Karpas-422 (cell line): ENCODE data around the gene TRAPPC1. TPM values are rescaled to one million over a fixed set of nuclear protein-coding genes. Genes with fewer than 3 reads are reported as not detected.
A peak's percentile ranks its signal among the peaks of the same experiment; 100 is the strongest.

Experiments used
- DNase-seq: peaks from one replicate; pipeline ENCODE4 v3.0.0-alpha.2; 2015
- H2AFZ ChIP-seq: fragments of 200-600 bp; sonication (generic); 2 replicates; pipeline ENCODE4 v1.6.1; 2014; ENCODE audit warnings: antibody characterized with exemption, low read length, mixed read lengths
- H3K27ac ChIP-seq: fragments of 200-600 bp; sonication (generic); 2 replicates; pipeline ENCODE4 v1.5.1; 2014; ENCODE audit warnings: mild to moderate bottlenecking, low read length, moderate library complexity
- H3K27me3 ChIP-seq: fragments of 200-600 bp; sonication (generic); 2 replicates; pipeline ENCODE4 v1.6.1; 2014; ENCODE audit warnings: low read length, mixed read lengths
- H3K36me3 ChIP-seq: fragments of 200-600 bp; sonication (generic); 2 replicates; pipeline ENCODE4 v1.6.1; 2014; ENCODE audit warnings: low read length, mixed read lengths; ENCODE audit not compliant: insufficient read depth
- H3K4me1 ChIP-seq: fragments of 200-600 bp; sonication (generic); 2 replicates; pipeline ENCODE4 v1.6.1; 2014; ENCODE audit warnings: mild to moderate bottlenecking, low read length, mixed read lengths
- H3K4me2 ChIP-seq: fragments of 200-600 bp; sonication (generic); 2 replicates; pipeline ENCODE4 v1.6.1; 2014; ENCODE audit warnings: low read length, low read depth, mild to moderate bottlenecking; ENCODE audit not compliant: poor library complexity, severe bottlenecking
- H3K4me3 ChIP-seq: fragments of 200-600 bp; sonication (generic); 2 replicates; pipeline ENCODE4 v1.5.1; 2014; ENCODE audit warnings: mild to moderate bottlenecking, antibody characterized with exemption, low read length, mixed read lengths
- H3K79me2 ChIP-seq: fragments of 200-600 bp; sonication (generic); 2 replicates; pipeline ENCODE4 v1.6.1; 2014; ENCODE audit warnings: mild to moderate bottlenecking, low read length, mixed read lengths
- H3K9ac ChIP-seq: fragments of 200-600 bp; sonication (generic); 2 replicates; pipeline ENCODE4 v1.6.0; 2014; ENCODE audit warnings: low read length
- H3K9me2 ChIP-seq: fragments of 200-600 bp; sonication (generic), shearing (Covaris generic); replicated peaks from 2 replicates; pipeline ENCODE4 v1.6.0; 2014; ENCODE audit warnings: mild to moderate bottlenecking, low read length, moderate library complexity; ENCODE audit not compliant: insufficient read depth
- H3K9me3 ChIP-seq: fragments of 300-700, 200-600 bp; sonication (generic); 2 replicates; pipeline ENCODE4 v1.6.1; 2014; ENCODE audit warnings: low read length, mixed read lengths
- H4K20me1 ChIP-seq: fragments of 200-600 bp; sonication (generic); 2 replicates; pipeline ENCODE4 v1.6.1; 2014; ENCODE audit warnings: mild to moderate bottlenecking, antibody characterized with exemption, low read length, low read depth; ENCODE audit not compliant: insufficient read depth
- total RNA-seq: library from RNA; depleted of rRNA; stranded (reverse); fragments of >200 nt; shearing (Covaris generic); gene quantifications from 2 replicates; pipeline ENCODE4 v1.2.3, GENCODE V29; 2014; ENCODE audit warnings: low replicate concordance

Gene TRAPPC1
- total RNA-seq, 1 experiment from 2014 or later = 54.4 TPM

DNA sequence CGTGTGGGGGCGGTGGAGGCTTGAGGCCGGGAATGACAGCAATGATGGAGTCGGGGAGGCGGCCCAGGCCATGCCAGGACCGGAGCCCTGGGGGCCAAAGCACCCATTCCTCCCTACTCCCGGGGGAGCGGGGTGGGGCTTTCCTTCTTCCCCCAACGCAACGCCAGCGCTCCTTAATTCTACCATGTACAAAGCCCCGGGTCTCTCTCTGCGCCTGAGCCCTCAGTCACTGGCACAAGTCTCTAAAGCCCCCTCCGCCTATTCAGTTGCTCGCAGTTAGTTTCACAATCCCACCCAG is 15.4 kb downstream of the TRAPPC1 start:
- no peaks in the 10 kb centered on the region for H3K27me3 ChIP-seq
- H3K79me2 ChIP-seq = no peaks in the 10 kb centered on the region
- H3K4me1 ChIP-seq = peaks cover 47% of the 10 kb centered on the region
- H3K36me3 ChIP-seq = peaks cover 11% of the 10 kb centered on the region; the same call in 1 of the 2 replicates
- H3K4me3 ChIP-seq = no peak overlapping the region; the same call in 1 of the 2 replicates
- no peak for DNase-seq
- peak overlapping the region; percentile 50; the same call in 1 of the 2 replicates for H3K9ac ChIP-seq
- H3K27ac ChIP-seq = no peak overlapping the region
- 0 out of 2 replicates have a peak overlapping the region, but pooled peaks have one; percentile 38 for H2AFZ ChIP-seq
- no peaks in the 10 kb centered on the region for H3K9me2 ChIP-seq
- no peaks in the 10 kb centered on the region for H4K20me1 ChIP-seq
- H3K9me3 ChIP-seq = no peaks in the 10 kb centered on the region
- peak overlapping the region; percentile 39 for H3K4me2 ChIP-seq

DNA sequence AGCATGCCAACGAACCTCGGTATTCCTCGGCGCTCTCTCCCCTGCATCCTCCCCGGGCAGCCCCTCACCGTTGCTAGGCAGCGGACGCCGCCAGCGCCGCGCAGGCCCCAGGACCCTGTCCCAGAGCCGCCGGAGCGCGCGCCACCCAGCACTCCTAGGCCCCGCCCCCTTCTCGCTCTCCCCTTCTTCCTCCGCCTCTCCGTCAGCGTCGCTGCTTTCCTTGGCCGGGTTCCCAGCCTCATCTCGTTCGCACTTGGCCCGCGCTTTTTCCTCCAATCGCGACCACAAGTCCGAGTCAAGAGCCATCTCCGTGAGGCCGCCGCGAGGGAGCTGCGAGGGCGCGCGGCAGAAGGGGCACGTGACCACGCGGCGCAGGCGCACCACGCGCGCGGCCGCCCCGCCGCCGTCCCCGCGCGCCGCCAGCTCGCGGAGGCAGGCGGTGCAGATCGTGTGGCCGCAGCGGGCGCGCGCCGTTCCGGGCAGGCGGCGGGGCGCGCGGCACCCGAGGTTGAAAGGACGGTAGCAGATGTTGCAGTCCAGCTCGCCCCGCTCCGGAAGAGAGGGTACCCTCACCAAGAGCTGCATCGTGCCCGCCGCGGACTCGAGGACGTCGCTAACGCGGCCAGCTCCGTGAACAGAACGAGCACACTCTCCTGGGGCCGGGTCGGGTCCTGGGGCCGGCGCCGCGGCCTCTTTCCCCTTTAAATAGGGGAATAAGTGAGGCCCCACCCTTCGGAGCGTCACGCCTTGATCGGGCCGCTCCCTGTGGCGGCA is 15.9 kb downstream of the TRAPPC1 start, which contains the start of gene RNF227:
Gene RNF227 (minus strand): TSS at position 679 of the 774 bp plus-strand sequence. CDS start 94 bp downstream, at position 585.
- Histone ChIP-seq H3K9me3 (no peaks in the 10 kb centered on the region), H3K4me1 (peaks cover 52% of the 10 kb centered on the region), H3K27me3 (no peaks in the 10 kb centered on the region), H3K4me3 (peak within 1 kb of the TSS; percentile 68), H3K4me2 (peak within 1 kb of the TSS; percentile 71), H3K36me3 (peaks cover 13% of the 10 kb centered on the region; the same call in 1 of the 2 replicates), H3K27ac (peak within 1 kb of the TSS; percentile 13), H2AFZ (peak within 1 kb of the TSS; percentile 38; the same call in 1 of the 2 replicates), H4K20me1 (no peaks in the 10 kb centered on the region), H3K9me2 (no peaks in the 10 kb centered on the region), H3K9ac (peak within 1 kb of the TSS; percentile 63), H3K79me2 (no peaks in the 10 kb centered on the region)
- DNase-seq = peak; percentile 96

DNA sequence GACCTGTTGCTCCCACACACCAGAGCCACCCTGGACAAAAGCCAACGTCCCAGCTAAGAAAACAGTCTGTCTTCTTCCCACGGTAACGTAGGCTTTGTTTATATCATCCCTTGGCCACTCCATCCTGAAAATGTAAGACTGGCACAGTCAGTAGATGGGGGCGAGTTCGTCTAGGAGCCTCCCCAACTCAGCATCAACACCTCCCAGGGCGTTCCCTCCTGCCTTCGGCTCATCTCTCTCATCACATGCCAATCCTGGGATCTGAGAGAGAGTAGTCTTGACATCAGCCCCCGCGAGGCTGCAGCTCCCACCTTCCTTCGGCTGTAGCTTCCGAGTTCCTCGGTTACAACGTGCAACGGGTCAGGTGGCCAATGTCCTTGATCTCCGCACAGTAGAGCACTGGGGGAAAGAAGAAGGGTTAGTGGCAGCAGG is 16.6 kb downstream of the TRAPPC1 start:
- Histone ChIP-seq H3K79me2 (no peaks in the 10 kb centered on the region), H3K27ac (peak overlapping the region; percentile 13), H3K27me3 (no peaks in the 10 kb centered on the region), H3K4me1 (peaks cover 58% of the 10 kb centered on the region), H3K36me3 (peaks cover 14% of the 10 kb centered on the region; the same call in 1 of the 2 replicates), H3K9ac (peak overlapping the region; percentile 63), H4K20me1 (no peaks in the 10 kb centered on the region), H3K9me3 (no peaks in the 10 kb centered on the region), H3K4me2 (peak overlapping the region; percentile 71), H3K9me2 (no peaks in the 10 kb centered on the region), H2AFZ (peak overlapping the region; percentile 24; the same call in 1 of the 2 replicates), H3K4me3 (peak overlapping the region; percentile 68)
- DNase-seq = peak; percentile 58

DNA sequence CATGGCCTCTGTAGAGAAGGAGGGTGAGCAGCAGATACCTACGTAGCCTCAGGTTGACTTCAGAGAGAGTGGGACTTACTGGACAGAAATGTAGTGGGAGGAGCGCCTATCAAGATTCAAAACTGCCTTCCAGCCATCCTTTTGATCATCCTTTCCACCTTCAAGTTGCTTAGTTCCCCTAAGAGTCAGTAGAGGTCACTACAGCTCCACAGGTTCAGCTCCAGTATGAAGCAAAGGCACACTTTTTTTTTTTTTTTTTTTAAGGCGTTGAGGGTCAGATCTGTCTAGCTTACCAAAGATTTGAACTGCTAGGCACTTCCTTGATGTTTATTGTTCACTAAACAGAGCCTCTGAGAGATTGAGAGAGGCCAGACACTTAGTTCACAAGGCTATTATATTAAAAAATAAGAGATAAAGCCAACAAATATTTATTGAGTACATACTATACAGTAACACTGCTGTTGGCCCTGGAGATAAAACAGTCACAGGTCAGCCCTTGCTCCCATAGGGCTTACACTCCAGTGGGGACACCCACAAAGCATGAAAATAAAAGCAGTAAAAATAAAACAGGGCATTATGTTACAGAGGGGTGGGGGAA is 18.7 kb downstream of the TRAPPC1 start:
- no peak overlapping the region for H2AFZ ChIP-seq
- peak; percentile 94 for DNase-seq
- H3K79me2 ChIP-seq = no peaks in the 10 kb centered on the region
- peaks cover 67% of the 10 kb centered on the region for H3K4me1 ChIP-seq
- no peak overlapping the region for H3K4me3 ChIP-seq
- H3K36me3 ChIP-seq = peaks cover 27% of the 10 kb centered on the region; the same call in 1 of the 2 replicates
- peak overlapping the region; percentile 38 for H3K9ac ChIP-seq
- no peaks in the 10 kb centered on the region for H3K9me3 ChIP-seq
- H3K27ac ChIP-seq = peak overlapping the region; percentile 76
- no peaks in the 10 kb centered on the region; the same call in 1 of the 2 replicates for H4K20me1 ChIP-seq
- H3K27me3 ChIP-seq = no peaks in the 10 kb centered on the region
- H3K9me2 ChIP-seq = no peaks in the 10 kb centered on the region
- H3K4me2 ChIP-seq = peak overlapping the region; percentile 39

DNA sequence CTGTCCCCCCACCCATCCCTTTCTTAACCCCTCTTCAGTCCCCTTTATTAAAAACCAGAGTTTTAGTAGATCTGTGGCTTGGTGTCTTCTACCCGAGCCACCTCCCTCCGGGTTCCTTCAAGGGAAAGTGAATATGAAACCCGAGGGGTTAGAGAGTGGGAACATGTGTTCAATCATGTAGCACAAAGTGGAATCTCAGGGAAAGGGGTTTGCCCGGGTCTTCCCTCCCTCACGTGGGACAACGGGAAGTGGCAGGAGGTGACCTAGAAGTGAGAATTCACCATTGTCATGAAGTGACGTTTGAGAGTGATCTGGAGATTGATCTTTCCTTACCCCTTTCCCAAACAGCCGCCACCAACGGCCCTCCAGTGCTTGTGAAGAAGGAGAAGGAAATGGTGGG is 20.6 kb downstream of the TRAPPC1 start:
- Histone ChIP-seq H3K9me2 (no peaks in the 10 kb centered on the region), H3K27me3 (no peaks in the 10 kb centered on the region), H2AFZ (no peak overlapping the region), H4K20me1 (no peaks in the 10 kb centered on the region; the same call in 1 of the 2 replicates), H3K4me1 (peaks cover 62% of the 10 kb centered on the region), H3K4me2 (no peak overlapping the region), H3K9ac (0 out of 2 replicates have a peak overlapping the region, but pooled peaks have one; percentile 8), H3K4me3 (no peak overlapping the region), H3K79me2 (no peaks in the 10 kb centered on the region), H3K9me3 (no peaks in the 10 kb centered on the region), H3K27ac (no peak overlapping the region), H3K36me3 (peaks cover 27% of the 10 kb centered on the region; the same call in 1 of the 2 replicates)
- no peak for DNase-seq

DNA sequence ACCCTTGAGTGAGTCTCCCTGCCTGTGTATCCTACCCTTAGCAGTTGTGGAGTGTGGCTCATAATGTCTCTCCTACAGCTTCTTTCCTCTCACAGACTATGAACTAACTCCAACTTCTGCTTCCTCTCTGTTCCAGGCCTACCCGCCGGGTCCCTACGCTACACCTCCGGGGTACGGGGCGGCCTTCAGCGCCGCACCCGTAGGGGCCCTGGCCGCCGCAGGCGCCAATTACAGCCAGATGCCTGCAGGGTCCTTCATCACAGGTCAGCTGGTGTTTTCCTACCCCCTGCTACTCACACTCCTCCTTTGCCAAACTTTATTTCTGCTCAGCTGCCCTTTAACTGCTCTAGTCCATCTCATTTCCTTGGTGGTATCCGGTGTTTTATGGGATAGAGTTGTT is 21.0 kb downstream of the TRAPPC1 start:
- Histone ChIP-seq H3K36me3 (peaks cover 31% of the 10 kb centered on the region; the same call in 1 of the 2 replicates), H3K4me1 (peaks cover 60% of the 10 kb centered on the region), H3K27me3 (no peaks in the 10 kb centered on the region), H3K79me2 (no peaks in the 10 kb centered on the region), H4K20me1 (peaks cover under 1% of the 10 kb centered on the region), H3K9ac (0 out of 2 replicates have a peak overlapping the region, but pooled peaks have one; percentile 8), H2AFZ (no peak overlapping the region), H3K9me2 (no peaks in the 10 kb centered on the region), H3K9me3 (no peaks in the 10 kb centered on the region), H3K27ac (no peak overlapping the region), H3K4me2 (no peak overlapping the region), H3K4me3 (no peak overlapping the region)
- DNase-seq = no peak

- Histone ChIP-seq H3K79me2 (no peaks in the 10 kb centered on the region), H3K36me3 (peaks cover 36% of the 10 kb centered on the region), H3K27ac (no peak overlapping the region), H3K4me2 (no peak overlapping the region), H4K20me1 (peaks cover 3% of the 10 kb centered on the region), H3K9me2 (no peaks in the 10 kb centered on the region), H3K9me3 (no peaks in the 10 kb centered on the region), H3K27me3 (no peaks in the 10 kb centered on the region), H2AFZ (no peak overlapping the region), H3K4me1 (peaks cover 56% of the 10 kb centered on the region), H3K9ac (no peak overlapping the region), H3K4me3 (no peak overlapping the region)
- DNase-seq = no peak
Observed at GRCh38 chr17:7910281-7910680, 21.5 kb downstream of the TRAPPC1 start.

- Histone ChIP-seq H4K20me1 (peaks cover 3% of the 10 kb centered on the region), H3K4me1 (peaks cover 44% of the 10 kb centered on the region), H3K27ac (no peak overlapping the region), H3K79me2 (no peaks in the 10 kb centered on the region), H3K9ac (no peak overlapping the region), H3K9me2 (no peaks in the 10 kb centered on the region), H3K27me3 (no peaks in the 10 kb centered on the region), H3K9me3 (no peaks in the 10 kb centered on the region), H3K36me3 (peaks cover 40% of the 10 kb centered on the region), H3K4me3 (no peak overlapping the region), H3K4me2 (no peak overlapping the region), H2AFZ (no peak overlapping the region)
- no peak for DNase-seq
Observed at GRCh38 chr17:7909089-7909488, 22.7 kb downstream of the TRAPPC1 start.
